Uterus (tissue), 2 donors: ENCODE results near the gene ACTL8.

Experiments used
- CTCF ChIP-seq, 4 experiments: fragments of 200-600 bp in 2 of 4; fragments of 450-650 bp in 2 of 4; sonication (generic) in 2 of 4; IDR thresholded peaks; one replicate each; pipeline ENCODE4 v1.5.1; 2016 to 2019; ENCODE audit warnings: antibody characterized with exemption in 4 of 4, mild to moderate bottlenecking in 2 of 4, moderate library complexity in 1 of 4
- POLR2A ChIP-seq, 2 donors: fragments of 450-650 bp; IDR thresholded peaks; one replicate each; pipeline ENCODE4 v1.6.1; 2016; ENCODE audit warnings: antibody characterized with exemption in 2 of 2, mild to moderate bottlenecking in 1 of 2, moderate library complexity in 1 of 2

- TF ChIP-seq CTCF (IDR thresholded peaks at IDR 0.05), result no peak
- TF ChIP-seq POLR2A (IDR thresholded peaks at IDR 0.05), result no peak
These were observed 45.2 kb upstream of the ACTL8 start for GRCh38 chr1:17709981-17710380.
